ENCODE measurements around the gene CTSF. TPM values are rescaled to one million over a fixed set of nuclear protein-coding genes. Genes with fewer than 3 reads are reported as not detected.
A peak's percentile ranks its signal among the peaks of the same experiment; 100 is the strongest.
"Not testable (repeated sequence)": the region's sequence is repeated elsewhere in the genome, so short reads cannot be mapped to it uniquely, and the experiment has no call there.

The CTSF gene
- total RNA-seq, 1 donor from 2014 or later, result 35.7 TPM

- no peak for DNase-seq
These were observed 21.7 kb upstream of the CTSF start for GRCh38 chr11:66589996-66590675.

DNA sequence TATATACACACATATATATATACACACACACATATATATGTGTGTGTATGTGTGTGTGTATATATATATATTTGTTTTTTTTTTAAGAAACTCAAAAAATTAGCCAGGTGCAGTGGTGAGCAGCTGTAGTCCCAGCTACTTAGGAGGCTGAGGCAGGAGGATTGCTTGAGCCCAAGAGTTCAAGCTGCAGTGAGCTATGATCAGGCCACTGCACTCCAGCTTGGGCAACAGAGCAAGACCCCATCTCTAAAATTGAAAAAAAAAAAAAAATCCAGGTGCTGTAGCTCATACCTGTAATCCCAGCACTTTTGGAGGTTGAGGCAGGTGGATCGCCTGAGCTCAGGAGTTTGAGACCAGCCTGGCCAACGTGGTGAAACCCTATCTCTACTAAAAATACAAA is 20.9 kb upstream of the CTSF start:
- not testable (repeated sequence) for DNase-seq

- DNase-seq, result no peak
These were observed 17.7 kb upstream of the CTSF start for GRCh38 chr11:66586136-66586535.

DNA sequence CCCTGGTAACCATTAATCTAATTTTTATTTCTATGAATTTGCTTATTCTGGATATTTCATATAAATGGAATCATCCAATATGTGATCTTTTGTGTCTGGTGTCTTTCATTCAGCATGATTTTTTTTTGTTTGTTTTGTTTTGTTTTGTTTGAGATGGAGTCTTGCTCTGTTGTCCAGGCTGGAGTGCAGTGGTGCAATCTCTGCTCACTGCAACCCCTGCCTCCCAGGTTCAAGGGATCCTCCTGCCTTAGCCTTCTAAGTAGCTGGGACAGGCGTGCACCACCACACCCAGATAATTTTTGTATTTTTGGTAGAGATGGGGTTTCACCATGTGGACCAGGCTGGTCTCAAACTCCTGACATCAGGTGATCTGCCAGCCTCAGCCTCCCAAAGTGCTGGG is 17.0 kb upstream of the CTSF start:
- DNase-seq, result not testable (repeated sequence)

DNA sequence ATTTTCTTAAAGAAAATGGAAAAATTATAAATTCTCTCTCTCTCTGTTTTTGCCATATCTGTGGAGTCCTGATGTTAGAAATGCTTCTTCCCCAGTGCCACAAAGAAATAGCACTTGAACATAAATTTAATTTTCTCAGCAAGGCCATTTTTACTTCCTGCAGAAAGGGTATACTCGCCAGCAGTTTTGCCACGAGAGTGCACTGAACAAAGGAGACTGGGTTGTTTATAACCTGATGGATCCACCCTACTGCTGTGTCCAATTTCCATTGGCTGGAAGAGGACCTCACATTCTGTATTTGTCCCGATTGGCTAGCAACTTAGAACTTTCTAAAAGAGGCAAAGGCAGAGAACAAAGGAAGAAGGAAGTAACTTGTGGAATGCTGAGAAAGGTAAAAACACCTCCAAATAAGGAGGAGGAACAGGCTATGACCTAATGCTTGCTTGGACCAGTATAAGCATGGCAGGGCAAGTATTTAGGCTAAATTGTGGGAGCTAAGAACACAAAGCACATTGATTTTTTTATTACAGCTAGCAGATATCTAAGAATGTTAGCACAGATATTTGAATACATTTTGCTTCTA is 14.2 kb upstream of the CTSF start:
- not testable (repeated sequence) for DNase-seq

- DNase-seq, result no peak
These were observed 12.9 kb upstream of the CTSF start for GRCh38 chr11:66581261-66581660.

DNA sequence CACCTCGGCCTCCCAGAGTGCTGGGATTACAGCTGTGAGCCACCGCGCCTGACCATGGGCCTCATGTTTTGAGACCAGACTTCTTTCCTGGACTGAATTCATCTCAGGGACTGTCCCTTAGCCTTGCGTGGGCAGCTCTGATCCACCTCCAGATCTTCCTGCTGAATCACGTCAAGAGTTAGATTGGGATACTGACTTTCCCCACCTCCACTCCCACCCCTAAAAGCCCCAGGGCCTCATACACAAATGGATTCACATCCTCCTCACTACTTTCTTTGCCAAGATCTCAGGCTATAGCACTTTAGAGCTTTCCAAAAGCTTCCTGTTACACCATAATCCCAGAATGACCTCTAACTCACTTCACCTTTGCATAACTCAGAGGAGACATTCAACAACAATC is 12.4 kb upstream of the CTSF start:
- DNase-seq, result no peak

- DNase-seq, result peak; percentile 85
These were observed 10.7 kb upstream of the CTSF start for GRCh38 chr11:66579017-66579606.

DNA sequence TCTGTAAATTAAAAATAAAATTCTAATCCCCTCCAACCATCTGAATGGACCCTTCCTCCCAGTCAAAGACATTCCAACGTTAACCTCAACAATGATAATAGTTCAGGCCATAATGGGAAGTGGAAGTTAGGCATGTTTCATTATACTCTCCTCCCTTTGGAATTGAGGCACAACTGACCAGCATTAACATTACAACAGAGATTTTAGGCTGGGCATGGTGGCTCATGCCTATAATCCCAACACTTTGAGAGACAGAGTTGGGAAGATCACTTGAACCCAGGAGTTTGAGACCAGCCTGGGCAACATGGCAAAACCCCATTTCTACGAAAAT is 2.4 kb upstream of the CTSF start:
- no peak for DNase-seq

GRCh38 chr11:66570079-66570849 is 1.9 kb upstream of the CTSF start:
- no peak for DNase-seq

DNA sequence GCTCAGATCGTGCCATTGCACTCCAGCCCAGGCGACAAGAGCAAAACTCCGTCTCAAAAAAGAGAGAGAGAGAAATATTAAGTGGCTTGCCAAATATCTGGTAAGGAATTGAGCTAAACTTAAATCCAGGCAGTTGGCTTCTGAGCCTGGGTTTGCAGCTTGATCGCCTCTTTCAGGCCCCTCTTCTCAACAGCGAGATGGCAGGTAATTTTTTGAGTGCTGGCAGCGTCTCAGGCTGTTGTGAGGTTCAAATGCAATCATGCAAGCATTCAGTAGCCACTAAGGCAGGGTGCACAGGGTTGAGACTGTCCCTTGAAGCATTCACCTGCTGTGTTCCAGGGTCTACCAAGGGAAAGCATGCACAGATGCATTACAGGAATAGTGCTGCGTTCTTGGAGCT is 670 bp upstream of the CTSF start:
- no peak for DNase-seq

GRCh38 chr11:66567787-66568123 is 651 bp downstream of the CTSF start:
- DNase-seq, result no peak

GRCh38 chr11:66566221-66566620 is 2.2 kb downstream of the CTSF start:
- no peak for DNase-seq

GRCh38 chr11:66564984-66565383 is 3.4 kb downstream of the CTSF start:
- no peak for DNase-seq

GRCh38 chr11:66564538-66564937 is 3.9 kb downstream of the CTSF start:
- DNase-seq, result no peak

GRCh38 chr11:66563832-66564231 is 4.6 kb downstream of the CTSF start:
- no peak for DNase-seq

GRCh38 chr11:66562907-66563583 is 5.4 kb downstream of the CTSF start:
- DNase-seq, result no peak

GRCh38 chr11:66562275-66562674 is 6.1 kb downstream of the CTSF start:
- DNase-seq, result no peak

- DNase-seq, result no peak
These were observed 6.5 kb downstream of the CTSF start for GRCh38 chr11:66561975-66562248.

DNA sequence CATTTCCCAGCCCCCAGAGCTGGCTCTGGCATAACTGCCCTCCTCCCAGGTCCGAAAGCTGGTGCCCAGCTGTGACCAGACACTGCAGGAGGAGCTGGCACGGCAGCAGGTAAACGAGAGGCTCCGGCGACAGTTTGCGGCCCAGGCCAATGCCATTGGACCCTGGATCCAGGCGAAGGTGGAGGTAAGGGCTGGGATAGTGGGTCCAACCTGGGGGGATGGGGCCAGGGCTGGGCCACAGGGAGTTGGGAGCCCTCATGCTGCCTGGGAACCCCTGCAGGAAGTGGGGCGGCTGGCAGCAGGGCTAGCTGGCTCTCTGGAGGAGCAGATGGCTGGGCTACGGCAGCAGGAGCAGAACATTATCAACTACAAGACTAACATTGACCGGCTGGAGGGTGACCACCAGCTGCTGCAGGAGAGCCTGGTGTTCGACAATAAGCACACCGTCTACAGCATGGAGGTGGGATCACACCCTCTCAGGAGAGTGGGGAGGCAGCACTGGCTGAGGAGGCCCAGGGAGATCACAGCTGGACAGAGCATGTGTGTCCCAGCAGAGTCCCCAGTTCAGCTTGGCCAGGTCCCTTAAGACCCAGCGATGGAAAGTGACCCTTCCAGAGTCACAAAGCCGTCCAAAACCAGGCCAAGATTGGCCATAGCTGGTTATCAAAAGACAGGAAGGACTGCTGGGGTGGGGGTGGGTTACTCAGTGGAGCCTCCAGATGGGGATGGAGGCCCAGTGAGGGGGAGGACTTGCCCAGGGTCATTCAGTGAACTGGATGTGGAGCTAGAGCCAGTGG is 7.0 kb downstream of the CTSF start:
- no peak for DNase-seq

DNA sequence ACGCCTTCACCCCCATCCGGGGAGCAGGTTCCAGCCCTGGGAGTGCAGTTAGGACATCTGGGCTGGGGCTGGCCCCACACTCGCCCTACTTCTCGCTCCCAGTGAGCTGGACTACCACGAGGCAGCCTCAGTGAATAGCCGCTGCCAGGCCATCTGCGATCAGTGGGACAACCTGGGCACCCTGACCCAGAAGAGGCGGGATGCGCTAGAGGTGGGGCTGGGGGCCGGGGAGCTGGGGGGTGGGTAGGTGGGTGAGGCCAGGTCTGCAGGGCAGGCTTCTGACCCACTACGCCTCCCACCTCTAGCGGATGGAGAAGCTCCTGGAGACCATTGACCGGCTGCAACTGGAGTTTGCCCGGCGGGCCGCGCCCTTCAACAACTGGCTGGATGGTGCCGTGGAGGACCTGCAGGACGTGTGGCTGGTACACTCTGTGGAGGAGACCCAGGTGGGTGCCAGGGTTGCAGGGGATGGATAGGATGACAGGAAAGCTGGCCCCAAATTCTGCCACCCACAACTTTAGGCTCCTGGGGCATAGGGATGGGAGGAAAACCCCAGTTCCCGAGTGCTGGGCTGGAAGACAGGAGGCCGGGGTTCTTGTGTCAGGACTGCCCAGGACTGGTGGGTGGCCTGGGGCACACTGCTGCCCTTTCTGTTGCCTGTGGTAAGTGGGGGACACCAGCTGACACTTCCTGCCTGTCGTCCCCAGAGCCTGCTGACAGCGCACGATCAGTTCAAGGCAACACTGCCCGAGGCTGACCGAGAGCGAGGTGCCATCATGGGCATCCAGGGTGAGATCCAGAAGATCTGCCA is 8.3 kb downstream of the CTSF start:
- DNase-seq, result no peak

All from tongue (tissue), 2 donors.